Umbilical cord (tissue), 2 donors: ENCODE results near the gene RBMY1A1. TPM values are rescaled to one million over a fixed set of nuclear protein-coding genes. Genes with fewer than 3 reads are reported as not detected.
"Not testable (repeated sequence)": the region's sequence is repeated elsewhere in the genome, so short reads cannot be mapped to it uniquely, and the experiment has no call there.

ENCODE experiments used
- DNase-seq: peaks from one replicate; pipeline ENCODE4 v3.0.0-alpha.2; 2015; ENCODE audit warnings: low spot score
- total RNA-seq: library from RNA; depleted of rRNA; stranded (reverse); fragments of >200 nt; gene quantifications from one replicate; pipeline ENCODE4 v1.2.3, GENCODE V29; 2014; ENCODE audit warnings: low replicate concordance; ENCODE audit not compliant: insufficient read depth

RBMY1A1 gene
- not detected for total RNA-seq

- not testable (repeated sequence) for DNase-seq
Observed at GRCh38 chrY:21534579-21534978, at the start of gene RBMY1A1. RBMY1A1 (plus strand) TSS chrY:21534879; CDS start chrY:21536892, 2,013 bp downstream.

GRCh38 chrY:21511038-21511437 lies 23.6 kb upstream of the RBMY1A1 start, which contains the start of gene RBMY1B:
RBMY1B (plus strand) TSS chrY:21511338; CDS start chrY:21513351, 2,013 bp downstream.
- not testable (repeated sequence) for DNase-seq

- DNase-seq: not testable (repeated sequence)
Observed at GRCh38 chrY:21559316-21559984, 24.8 kb downstream of the RBMY1A1 start.

GRCh38 chrY:21585449-21585848 lies 50.8 kb downstream of the RBMY1A1 start:
- no peak for DNase-seq

- DNase-seq: not testable (repeated sequence)
Observed at GRCh38 chrY:21586454-21586853, 51.8 kb downstream of the RBMY1A1 start.

- DNase-seq: no peak
Observed at GRCh38 chrY:21592059-21592458, 57.4 kb downstream of the RBMY1A1 start.

GRCh38 chrY:21596287-21596686 lies 61.6 kb downstream of the RBMY1A1 start:
- DNase-seq: not testable (repeated sequence)

Other genes starting within 250 kb of the RBMY1A1 start
- gene RBMY1B, start 23.5 kb upstream of the RBMY1A1 start, total RNA-seq: 0.96 TPM